Endothelial cell of umbilical vein (primary cell): ENCODE data around the gene KIF2C.

ENCODE experiments used
- EZH2 ChIP-seq: IDR thresholded peaks from 2 replicates; pipeline ENCODE4 v1.6.1; 2012; ENCODE audit warnings: borderline replicate concordance, low read depth, mild to moderate bottlenecking, moderate library complexity, low read length, inconsistent platforms; ENCODE audit not compliant: severe bottlenecking
- MYC ChIP-seq: IDR thresholded peaks from one replicate; pipeline ENCODE4 v1.6.1; 2011; ENCODE audit warnings: mild to moderate bottlenecking, low read depth, low read length
- TF ChIP-seq, protein P1 (sequence below): IDR thresholded peaks from 2 replicates; pipeline ENCODE4 v1.6.1; 2011; ENCODE audit not compliant: insufficient read depth, insufficient read length

GRCh38 chr1:44724296-44724954 is 15.2 kb upstream of the KIF2C start:
- TF ChIP-seq, protein P1, sequence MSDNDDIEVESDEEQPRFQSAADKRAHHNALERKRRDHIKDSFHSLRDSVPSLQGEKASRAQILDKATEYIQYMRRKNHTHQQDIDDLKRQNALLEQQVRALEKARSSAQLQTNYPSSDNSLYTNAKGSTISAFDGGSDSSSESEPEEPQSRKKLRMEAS, result no peak
- TF ChIP-seq EZH2 (no peak), MYC (no peak)
